ENCODE measurements around the gene MCM8.

- TF ChIP-seq CTCF (IDR thresholded peaks at IDR 0.05; ENCODE audit: borderline replicate concordance, extremely low read depth, low read length, poor library complexity, severe bottlenecking) = no peak
- TF ChIP-seq EZH2 (IDR thresholded peaks at IDR 0.05; ENCODE audit: borderline replicate concordance, low read depth, low read length, severe bottlenecking) = no peak
These were observed 63.6 kb downstream of the MCM8 start for GRCh38 chr20:6014017-6014416.
